NCI-H146 treated with DMSO at 0.1 percent for 48 hours (cell line): ENCODE measurements around the gene MIF.
A peak's percentile ranks its signal among the peaks of the same experiment; 100 is the strongest.
"Not testable (repeated sequence)": the region's sequence is repeated elsewhere in the genome, so short reads cannot be mapped to it uniquely, and the experiment has no call there.

Experiments
- DNase-seq: peaks from one replicate; lab custom pipeline; 2025; ENCODE audit not compliant: unreplicated experiment; lab: John Stamatoyannopoulos, UW

The MIF gene

GRCh38 chr22:23900227-23900626, 6.0 kb downstream of the MIF start:
- not testable (repeated sequence) for DNase-seq

- no peak for DNase-seq
Observed at GRCh38 chr22:23901600-23901999, 7.4 kb downstream of the MIF start.

DNA sequence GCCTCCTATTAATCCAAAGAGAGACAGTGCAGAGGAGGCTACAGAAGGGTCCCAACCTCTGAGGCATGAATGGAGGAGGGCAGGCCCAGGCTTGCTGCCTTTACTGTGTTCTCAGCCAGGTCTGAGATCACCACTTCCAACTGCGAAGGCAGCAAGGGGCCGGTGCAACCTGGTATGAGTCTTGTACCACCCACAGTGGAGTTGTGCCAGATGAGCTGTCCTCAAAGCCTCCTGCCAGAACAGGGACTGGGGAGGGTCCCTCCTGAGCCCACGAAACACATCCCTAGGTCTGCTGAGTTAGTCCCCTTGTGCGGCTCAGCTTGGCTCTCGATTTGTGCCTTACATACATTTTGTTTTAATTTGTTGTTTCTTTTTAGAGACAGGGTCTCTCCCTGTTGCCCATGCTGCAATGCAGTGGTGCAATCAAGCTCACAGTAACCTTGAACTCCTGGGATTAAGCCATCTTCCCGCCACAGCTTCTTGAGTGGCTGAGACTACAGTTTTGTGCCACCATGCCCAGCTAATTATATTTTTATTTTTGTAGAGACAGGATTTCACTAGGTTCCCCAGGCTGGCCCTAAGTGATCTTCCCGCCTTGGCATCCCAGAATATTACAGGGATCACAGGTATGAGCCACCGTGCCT, 9.3 kb downstream of the MIF start:
- DNase-seq: no peak

DNA sequence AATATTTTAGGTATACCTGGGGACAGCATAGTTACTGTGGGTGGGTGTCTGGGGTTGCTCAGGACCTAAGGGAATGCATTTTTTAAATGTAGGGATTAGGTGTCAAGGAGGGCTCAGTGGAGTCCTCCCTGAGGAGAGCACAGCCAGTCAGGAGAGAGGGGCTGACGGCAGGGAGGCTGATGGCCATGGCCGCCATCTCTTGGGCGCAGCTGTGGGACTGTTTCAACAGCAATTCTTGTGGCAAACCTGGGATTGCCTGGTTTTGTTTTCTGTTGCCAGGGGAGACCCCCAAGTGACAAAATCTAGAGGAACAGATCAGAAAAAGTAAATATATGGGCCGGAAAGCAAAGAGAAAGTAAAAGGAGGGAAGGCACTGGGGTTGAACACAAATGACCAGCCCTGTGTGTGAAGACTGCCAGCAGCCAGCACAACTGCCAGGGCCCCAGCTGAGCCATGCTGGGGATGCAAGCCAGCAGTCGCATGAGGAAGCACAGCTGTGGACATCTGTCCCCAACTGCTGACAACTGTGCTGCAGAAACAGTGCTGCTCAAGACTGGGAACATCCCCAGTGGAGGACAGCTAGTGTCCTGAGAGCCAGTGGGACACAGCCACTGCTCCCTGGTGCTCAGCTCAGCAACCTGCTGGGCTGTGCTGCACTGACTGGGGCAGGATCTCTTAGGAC, 10.5 kb downstream of the MIF start:
- DNase-seq: no peak

DNA sequence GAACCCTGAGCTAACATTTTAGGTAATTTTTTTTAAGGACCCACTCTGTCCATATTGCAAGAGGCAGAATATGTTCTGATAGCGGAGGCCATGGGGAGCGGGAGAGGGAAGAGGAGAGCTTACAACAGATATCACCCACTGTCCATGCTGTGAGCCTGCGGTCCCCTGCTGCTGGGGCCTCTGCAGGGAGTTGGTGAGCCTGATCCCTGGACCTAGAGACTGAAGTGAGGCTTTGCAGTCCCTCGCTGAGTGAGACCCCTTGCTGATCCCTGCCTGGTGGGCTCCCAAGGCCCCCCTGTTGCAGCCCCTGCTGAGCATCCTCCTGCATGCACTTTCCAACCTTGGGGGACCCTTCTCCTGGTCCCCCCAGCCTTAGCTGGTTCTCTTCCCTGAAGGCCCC, 12.5 kb downstream of the MIF start:
- DNase-seq: no peak

DNA sequence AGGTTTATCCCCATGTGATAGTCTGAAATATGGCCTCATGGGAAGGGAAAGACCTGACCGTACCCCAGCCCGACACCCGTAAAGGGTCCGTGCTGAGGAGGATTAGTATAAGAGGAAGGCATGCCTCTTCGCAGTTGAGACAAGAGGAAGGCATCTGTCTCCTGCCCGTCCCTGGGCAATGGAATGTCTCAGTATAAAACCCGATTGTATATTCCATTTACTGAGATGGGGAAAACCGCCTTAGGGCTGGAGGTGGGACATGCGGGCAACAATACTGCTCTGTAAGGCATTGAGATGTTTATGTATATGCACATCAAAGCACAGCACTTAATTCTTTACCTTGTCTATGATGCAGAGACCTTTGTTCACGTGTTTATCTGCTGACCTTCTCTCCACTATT, 13.2 kb downstream of the MIF start:
- not testable (repeated sequence) for DNase-seq

DNA sequence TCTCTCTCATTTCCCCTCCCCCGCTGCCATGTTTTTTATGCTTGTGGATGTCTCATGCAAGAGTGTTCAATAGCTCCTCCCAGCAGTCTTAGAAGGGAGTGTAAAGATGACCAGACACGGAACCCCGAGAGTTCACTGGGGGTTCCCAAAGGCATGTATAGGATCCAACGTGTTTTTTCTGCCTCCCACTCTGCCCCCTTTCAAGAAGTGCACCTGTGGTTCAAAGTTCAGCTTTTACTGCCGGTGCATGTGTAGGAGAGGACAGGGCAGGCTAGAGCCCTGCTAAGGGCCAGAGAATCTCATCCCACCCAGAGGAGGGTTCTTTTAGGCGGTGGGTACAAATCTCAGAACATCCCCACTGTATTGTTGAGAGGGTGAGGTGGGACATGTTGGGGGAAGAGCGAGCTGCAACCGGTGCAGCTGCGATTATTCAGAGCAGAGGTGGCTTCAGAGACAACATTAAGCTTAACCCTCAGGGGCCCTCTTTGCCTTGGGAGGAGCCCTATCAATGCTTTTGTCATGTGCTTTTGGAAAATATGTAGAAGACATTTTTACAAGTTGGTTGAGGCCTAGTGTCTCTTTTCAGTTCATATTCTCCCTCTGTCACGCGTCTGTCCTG, 14.5 kb downstream of the MIF start:
- DNase-seq: no peak

GRCh38 chr22:23909296-23909898, 15.2 kb downstream of the MIF start:
- no peak for DNase-seq

DNA sequence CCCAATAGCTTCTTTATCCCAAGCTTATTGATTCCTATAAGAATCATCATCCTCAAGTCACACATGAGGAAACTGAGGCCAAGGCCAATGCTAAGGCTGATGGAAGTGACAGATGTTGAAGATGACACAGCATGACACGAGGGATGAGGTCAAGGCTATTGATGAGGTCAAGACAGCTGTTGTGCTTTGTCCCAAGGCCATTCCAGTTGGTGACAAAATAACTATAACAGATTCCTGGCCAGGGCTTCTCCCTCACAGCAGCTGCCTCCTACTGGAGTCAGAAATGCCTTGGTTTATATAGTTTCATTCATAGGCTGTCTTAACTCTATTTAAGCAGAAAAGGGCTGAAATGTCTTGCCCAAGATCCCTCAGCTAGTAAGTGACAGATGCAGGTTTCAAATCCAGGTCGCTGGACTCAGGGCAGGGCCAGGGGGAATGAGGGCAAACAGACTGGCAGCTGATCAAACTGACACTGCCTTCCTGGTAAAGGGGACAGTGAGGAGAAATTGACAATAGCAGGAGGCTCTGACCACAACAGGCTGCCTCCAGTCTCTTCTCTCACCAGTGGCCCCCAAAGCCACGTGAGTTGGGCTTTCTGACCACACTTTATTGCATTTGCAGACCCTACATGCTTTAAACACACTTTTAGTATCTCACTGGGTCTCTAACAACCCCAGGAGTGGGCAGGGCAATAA, 16.5 kb downstream of the MIF start:
- peak; percentile 5 for DNase-seq

DNA sequence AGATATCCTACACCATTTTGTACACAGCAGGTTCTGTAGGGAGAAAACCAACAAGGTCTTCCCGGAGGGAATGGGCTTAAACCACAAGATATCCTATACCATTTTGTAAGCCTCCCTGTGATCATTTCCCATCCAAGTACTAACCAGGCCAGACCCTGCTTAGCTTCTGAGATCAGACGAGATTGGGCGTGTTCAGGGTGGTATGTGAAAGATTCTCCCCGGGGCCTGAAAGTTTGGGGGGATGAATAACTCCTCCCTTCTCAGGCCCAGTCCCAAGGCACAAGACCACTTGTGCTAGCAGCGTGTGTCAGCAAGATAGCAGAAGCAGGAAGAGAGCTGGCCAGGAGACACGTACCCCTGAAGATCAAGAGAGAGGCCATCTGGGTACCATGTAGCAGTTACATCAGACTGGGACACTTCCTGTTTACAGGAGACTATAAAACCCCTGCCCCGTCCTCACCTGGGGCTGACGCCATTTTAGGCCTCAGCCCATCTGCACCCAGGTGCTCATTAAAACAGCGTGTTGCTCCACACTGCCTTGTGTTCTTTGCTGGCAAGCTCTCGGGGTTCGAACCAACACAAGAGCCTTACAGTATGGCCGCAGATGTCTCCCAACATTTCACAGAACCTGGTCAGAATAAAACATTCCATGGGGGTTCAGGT, 17.3 kb downstream of the MIF start:
- no peak for DNase-seq

DNA sequence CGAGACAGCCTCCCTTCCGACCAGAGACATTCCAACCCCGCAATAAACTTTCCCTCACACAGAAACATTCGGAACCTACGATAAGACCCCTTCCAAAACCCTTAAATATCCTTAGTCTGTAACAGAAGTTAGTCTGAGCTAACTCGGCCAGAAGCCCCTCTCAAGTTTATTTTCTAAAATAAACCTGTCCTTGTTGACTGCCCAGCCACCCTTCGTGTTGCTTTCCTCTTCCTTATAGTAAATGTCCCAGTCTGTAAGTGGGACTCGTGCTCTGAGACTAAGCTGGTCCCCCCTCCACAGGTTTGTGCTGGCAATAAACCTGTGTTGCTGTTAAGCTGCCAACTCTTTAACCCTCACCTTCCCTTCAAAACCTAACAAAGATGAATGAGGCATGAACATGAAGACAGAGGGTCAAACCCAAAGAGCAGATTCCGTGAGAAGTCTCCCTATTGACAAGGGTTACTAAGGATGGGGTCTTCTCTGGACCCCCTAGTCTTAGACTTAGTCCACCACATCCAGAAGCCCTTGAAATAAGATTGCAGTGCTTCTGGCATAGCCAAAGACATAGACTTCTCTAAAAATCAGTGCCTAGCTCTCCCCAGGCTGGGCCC, 18.2 kb downstream of the MIF start:
- no peak for DNase-seq

DNA sequence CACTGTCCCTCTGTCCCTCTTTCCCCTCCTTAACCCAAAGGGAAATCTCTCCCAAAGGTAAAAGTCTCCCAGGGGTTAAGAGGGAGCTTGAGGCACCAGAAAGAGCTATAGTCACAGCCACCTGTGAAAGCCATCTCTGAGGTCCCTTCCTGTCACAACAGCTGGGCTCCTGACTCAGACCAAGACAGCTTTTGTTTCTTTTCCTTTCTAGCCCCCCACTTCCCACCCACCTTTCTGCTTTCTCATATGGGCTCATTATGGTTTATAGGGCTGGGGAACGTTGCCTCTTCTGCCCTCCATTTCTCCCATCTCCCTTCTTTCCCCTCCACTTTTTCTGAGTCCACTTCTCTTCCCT, 19.1 kb downstream of the MIF start:
- DNase-seq: peak; percentile 34

DNA sequence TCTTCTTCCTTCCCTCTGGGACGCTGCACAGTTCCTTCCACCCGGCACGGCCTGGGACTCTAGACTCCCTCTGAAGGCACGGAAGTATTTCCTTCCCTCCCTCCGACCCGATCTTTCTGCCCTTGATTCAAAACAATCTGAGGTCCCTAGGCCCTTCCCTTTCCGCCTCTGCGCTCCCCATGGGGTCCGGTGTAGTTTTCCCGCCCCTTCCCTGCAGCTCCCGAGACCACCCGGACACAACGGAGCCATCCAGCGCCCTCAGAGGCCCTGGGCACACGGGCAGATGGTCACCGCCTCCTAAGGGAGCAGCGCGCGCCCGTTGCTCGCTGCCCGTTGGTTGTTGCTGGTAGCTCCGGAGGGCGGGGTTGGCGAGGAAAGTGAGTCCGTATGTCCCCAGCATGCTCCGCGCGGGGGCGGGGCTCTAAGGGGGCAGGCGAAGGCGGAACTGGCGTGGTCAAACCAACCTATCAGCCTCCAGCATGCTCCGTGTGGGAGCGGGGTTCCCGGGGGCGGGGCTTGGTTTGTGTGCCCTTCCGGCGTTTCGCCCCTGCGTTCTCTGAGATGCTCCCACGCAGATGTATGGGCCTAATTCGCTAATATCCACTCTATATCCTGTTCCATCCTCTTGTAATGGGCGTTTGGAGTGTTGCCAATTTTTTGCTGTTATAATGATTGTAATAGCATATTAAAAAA, 19.6 kb downstream of the MIF start:
- peak; percentile 91 for DNase-seq

DNA sequence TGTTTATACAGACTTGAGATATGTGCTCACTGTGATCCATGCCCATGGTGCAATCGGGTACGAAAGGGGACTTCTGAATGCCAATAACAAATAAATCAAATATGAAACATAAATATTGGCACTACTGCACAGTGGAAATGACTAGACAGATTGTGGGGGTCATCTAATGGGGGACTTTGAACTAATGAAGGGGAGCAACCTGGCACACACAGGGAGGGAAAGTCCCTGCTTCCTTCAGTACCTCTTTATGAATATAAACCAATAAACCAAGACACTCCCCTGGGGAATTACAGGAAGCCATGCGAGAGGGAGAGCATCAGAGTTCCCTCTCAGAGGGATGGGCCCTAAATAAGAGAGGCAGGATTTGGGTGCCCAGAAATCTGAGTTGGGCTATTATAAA, 21.1 kb downstream of the MIF start:
- no peak for DNase-seq

GRCh38 chr22:23920267-23920611, 26.1 kb downstream of the MIF start:
- DNase-seq: not testable (repeated sequence)

DNA sequence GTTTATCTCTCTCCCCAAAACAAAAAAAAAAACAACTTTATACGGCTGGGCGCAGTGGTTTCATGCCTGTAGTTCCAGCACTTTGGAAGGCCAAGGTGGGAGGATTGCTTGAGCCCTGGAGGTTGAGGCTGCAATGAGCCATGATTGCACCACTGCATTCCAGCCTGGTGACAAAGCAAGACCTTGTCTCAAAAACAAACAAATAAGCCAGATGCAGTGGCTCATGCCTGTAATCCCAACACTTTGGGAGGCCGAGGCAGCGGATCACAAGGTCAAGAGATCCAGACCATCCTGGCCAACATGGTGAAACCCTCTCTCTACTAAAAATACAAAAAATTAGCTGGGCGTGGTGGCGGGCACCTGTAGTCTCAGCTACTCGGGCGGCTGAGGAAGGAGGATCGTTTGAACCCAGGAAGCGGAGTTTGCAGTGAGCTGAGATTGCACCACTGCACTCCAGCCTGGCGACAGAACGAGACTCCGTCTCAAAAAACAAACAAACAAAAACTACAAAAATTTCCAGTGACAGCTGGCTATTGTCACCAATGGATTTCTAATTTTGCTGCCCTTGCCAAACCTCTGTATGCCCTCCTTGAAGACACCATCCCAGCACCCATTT, 27.5 kb downstream of the MIF start:
- DNase-seq: not testable (repeated sequence)

DNA sequence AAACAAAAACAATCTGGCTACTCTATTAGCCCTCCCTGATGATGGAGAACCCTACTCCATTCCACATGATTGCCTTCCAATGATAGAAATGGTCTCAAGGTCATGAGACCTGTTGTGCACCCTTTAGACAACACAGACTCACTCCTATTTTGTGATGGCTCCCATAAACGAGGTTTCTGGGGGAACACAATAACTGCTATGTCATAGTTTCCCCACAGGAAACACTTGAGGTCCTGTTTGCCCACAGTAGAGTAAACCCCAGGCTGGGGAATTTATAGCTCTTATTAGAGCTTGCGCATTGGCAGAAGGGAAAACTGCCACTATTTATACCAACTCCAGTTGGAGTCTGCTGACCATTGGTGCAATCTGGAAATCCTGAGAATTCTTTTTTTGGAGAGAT, 28.7 kb downstream of the MIF start:
- DNase-seq: no peak

GRCh38 chr22:23925020-23925606, 30.9 kb downstream of the MIF start:
- no peak for DNase-seq

- DNase-seq: no peak
Observed at GRCh38 chr22:23926561-23926960, 32.4 kb downstream of the MIF start.
